Erythroblast (primary cell): ENCODE measurements around the gene SNX10.

ENCODE experiments used
- GATA1 ChIP-seq: IDR thresholded peaks from 2 replicates; pipeline ENCODE4 v1.6.1; 2011; ENCODE audit warnings: low read depth, mild to moderate bottlenecking, control low read depth, low read length, moderate library complexity
- POLR2A ChIP-seq: IDR thresholded peaks from 2 replicates; pipeline ENCODE4 v1.6.1; 2011; ENCODE audit warnings: mild to moderate bottlenecking, low read length

DNA sequence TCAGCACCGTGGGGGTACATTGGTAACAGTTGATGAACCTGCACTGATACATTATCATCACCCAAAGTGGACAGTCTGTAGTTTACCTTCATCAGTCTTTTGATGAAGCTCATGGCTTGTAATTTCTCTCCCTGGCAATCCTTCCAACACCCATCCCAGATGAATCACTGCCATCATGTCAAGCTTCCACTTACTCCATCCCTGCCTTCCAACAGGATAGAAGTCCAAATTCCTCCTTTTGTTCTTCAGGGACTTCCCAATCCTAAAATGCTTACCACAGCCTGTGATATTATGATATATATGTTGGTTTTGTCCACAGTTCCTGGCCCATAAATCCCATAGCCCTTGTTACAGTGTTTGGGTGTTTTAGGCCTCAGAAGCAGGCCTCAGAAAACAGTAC is 16.1 kb downstream of the SNX10 start:
- TF ChIP-seq POLR2A: no peak
- no peak for TF ChIP-seq GATA1
